Measurements from ENCODE around the gene TMEM40. TPM values are rescaled to one million over a fixed set of nuclear protein-coding genes. Genes with fewer than 3 reads are reported as not detected.
"Not testable (repeated sequence)": the region's sequence is repeated elsewhere in the genome, so short reads cannot be mapped to it uniquely, and the experiment has no call there.

Gene TMEM40
- total RNA-seq, 2 donors from 2014 or later: 4.8 to 6.5 TPM

- peak; percentile 89 to 94 for ATAC-seq
- peak; percentile 41 for DNase-seq
- intact Hi-C loops (cut with DNase I): loop anchor here in 1 of 2 donors (10.0 kb wide), 1 partner anchor 594 kb away; no protein-coding TSS in a partner anchor
Observed at GRCh38 chr3:12729051-12729651, 29.9 kb downstream of the TMEM40 start.

GRCh38 chr3:12727937-12728336, 31.1 kb downstream of the TMEM40 start:
- intact Hi-C loops (cut with DNase I): loop anchor here in 1 of 2 donors (10.0 kb wide), 1 partner anchor 593 kb away; no protein-coding TSS in a partner anchor
- ATAC-seq (no peak), DNase-seq (no peak)

GRCh38 chr3:12727481-12727880, 31.6 kb downstream of the TMEM40 start:
- DNase-seq (no peak), ATAC-seq (no peak)
- intact Hi-C loops (cut with DNase I): loop anchor here in 1 of 2 donors (10.0 kb wide), 1 partner anchor 593 kb away; no protein-coding TSS in a partner anchor

GRCh38 chr3:12725436-12725835, 33.6 kb downstream of the TMEM40 start:
- ATAC-seq (no peak), DNase-seq (no peak)
- intact Hi-C loops (cut with DNase I): loop anchor here in 1 of 2 donors (10.0 kb wide), 1 partner anchor 591 kb away; no protein-coding TSS in a partner anchor

GRCh38 chr3:12724794-12725193, 34.3 kb downstream of the TMEM40 start:
- DNase-seq (no peak), ATAC-seq (no peak)
- intact Hi-C loops (cut with DNase I): loop anchor here in 1 of 2 donors (10.0 kb wide), 1 partner anchor 590 kb away; no protein-coding TSS in a partner anchor

- not testable (repeated sequence) for ATAC-seq, DNase-seq
- intact Hi-C loops (cut with DNase I): loop anchor here in 1 of 2 donors (10.0 kb wide), 1 partner anchor 589 kb away; no protein-coding TSS in a partner anchor
Observed at GRCh38 chr3:12723362-12723761, 35.7 kb downstream of the TMEM40 start.

GRCh38 chr3:12722226-12722625, 36.8 kb downstream of the TMEM40 start:
- no peak for DNase-seq
- no peak for ATAC-seq
- intact Hi-C loops (cut with DNase I): loop anchor here in 1 of 2 donors (10.0 kb wide), 1 partner anchor 587 kb away; no protein-coding TSS in a partner anchor

- ATAC-seq (peak; percentile 97), DNase-seq (peak; percentile 76)
- intact Hi-C loops (cut with DNase I): loop anchor here in 1 of 2 donors (10.0 kb wide), 2 partner anchors 95 to 585 kb away; no protein-coding TSS in a partner anchor
Observed at GRCh38 chr3:12719984-12720898, 38.8 kb downstream of the TMEM40 start.

- peak in 1 of 2 donors; percentile 6 for ATAC-seq
- intact Hi-C loops (cut with DNase I): loop anchor here in 1 of 2 donors (10.0 kb wide), 1 partner anchor 95 kb away; no protein-coding TSS in a partner anchor
- no peak for DNase-seq
Observed at GRCh38 chr3:12719541-12719940, 39.5 kb downstream of the TMEM40 start.

GRCh38 chr3:12716605-12717151, 42.4 kb downstream of the TMEM40 start:
- intact Hi-C loops (cut with DNase I): loop anchor here in 1 of 2 donors (10.0 kb wide), 1 partner anchor 98 kb away; no protein-coding TSS in a partner anchor
- ATAC-seq: no peak
- DNase-seq: no peak

GRCh38 chr3:12714278-12714677, 44.8 kb downstream of the TMEM40 start:
- no peak for ATAC-seq
- DNase-seq: no peak
- intact Hi-C loops (cut with DNase I): loop anchor here in 1 of 2 donors (10.0 kb wide), 1 partner anchor 101 kb away; no protein-coding TSS in a partner anchor

GRCh38 chr3:12710062-12710461, 49.0 kb downstream of the TMEM40 start:
- DNase-seq (no peak), ATAC-seq (no peak)
- intact Hi-C loops (cut with DNase I): loop anchor here in 1 of 2 donors (10.0 kb wide), 1 partner anchor 105 kb away; no protein-coding TSS in a partner anchor

- DNase-seq: no peak
- intact Hi-C loops (cut with DNase I): no loop called here
- no peak for ATAC-seq
Observed at GRCh38 chr3:12709334-12709733, 49.7 kb downstream of the TMEM40 start.

- intact Hi-C loops (cut with DNase I): no loop called here
- DNase-seq (peak; percentile 50), ATAC-seq (peak in 1 of 2 donors; percentile 83)
Observed at GRCh38 chr3:12708584-12709192, 50.4 kb downstream of the TMEM40 start.

GRCh38 chr3:12707449-12707848, 51.6 kb downstream of the TMEM40 start:
- DNase-seq: no peak
- intact Hi-C loops (cut with DNase I): no loop called here
- peak in 1 of 2 donors; percentile 15 for ATAC-seq

GRCh38 chr3:12706504-12707253, 52.4 kb downstream of the TMEM40 start:
- peak; percentile 82 to 86 for ATAC-seq
- intact Hi-C loops (cut with DNase I): no loop called here
- peak; percentile 41 for DNase-seq

- ATAC-seq (no peak), DNase-seq (no peak)
- intact Hi-C loops (cut with DNase I): no loop called here
Observed at GRCh38 chr3:12705981-12706380, 53.1 kb downstream of the TMEM40 start.

GRCh38 chr3:12705374-12705926, 53.6 kb downstream of the TMEM40 start:
- intact Hi-C loops (cut with DNase I): no loop called here
- DNase-seq: no peak
- ATAC-seq: peak; percentile 29 to 42
